ENCODE data around the gene MS4A6A.
"Not testable (repeated sequence)": the region's sequence is repeated elsewhere in the genome, so short reads cannot be mapped to it uniquely, and the experiment has no call there.

Gene MS4A6A

DNA sequence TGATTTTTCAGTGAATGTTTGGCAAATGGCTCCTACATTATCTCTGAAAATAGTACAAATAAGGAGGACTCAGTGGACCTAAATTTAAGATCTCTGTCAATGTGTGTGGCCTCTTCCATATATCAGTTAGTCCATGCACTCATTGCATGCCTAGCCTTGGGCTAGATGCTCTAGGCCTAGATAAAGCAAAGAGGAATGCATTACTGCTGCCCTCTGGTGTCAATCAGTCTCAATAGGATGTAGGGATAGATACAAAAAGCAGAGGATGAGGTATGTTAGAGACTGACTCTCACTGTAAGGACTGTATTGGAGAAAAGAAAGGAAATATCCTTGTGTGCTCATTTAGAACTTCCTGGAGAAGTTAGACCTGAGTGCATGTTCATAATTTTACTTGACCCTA, 52.4 kb downstream of the MS4A6A start:
- intact Hi-C loops (cut with DNase I): loop anchor here (1.0 kb wide), 1 partner anchor 307 kb away; no protein-coding TSS in a partner anchor
- peak in 1 of 10 donors; percentile 9 for DNase-seq

DNA sequence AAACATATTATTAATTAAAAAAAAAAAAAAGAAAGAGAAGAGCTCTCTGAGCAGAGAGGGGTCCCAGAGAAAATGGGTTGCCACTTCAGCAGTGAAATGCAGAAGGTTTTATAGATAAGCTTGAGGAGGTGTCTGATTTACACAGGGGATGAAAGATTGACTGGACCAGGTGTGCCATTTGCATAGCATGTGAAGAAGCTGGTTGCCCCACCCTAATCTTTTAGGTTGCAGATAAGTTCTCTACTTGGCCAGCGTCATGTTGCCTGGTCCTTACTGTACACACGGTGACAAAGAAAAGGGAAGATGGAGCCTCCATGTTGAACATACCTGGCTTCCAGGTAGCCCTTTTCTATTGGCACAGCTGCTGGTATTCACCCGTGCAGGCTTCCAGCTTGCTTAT, 53.0 kb downstream of the MS4A6A start:
- intact Hi-C loops (cut with DNase I): loop anchor here (1.0 kb wide), 1 partner anchor 307 kb away; no protein-coding TSS in a partner anchor
- DNase-seq: no peak

DNA sequence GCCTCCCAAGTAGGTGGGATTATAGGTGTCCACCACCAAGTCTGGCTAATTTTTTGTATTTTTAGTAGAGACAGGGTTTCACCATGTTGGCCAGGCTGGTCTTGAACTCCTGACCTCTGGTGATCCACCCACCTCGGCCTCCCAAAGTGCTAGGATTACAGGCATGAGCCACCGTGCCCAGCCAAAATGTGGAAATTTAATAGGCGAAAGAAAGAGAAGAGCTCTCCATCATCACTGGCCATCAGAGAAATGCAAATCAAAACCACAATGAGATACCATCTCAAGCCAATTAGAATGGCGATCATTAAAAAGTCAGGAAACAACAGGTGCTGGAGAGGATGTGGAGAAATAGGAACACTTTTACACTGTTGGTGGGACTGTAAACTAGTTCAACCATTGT, 54.0 kb downstream of the MS4A6A start:
- DNase-seq; intact Hi-C loops (cut with DNase I): not testable (repeated sequence)

DNA sequence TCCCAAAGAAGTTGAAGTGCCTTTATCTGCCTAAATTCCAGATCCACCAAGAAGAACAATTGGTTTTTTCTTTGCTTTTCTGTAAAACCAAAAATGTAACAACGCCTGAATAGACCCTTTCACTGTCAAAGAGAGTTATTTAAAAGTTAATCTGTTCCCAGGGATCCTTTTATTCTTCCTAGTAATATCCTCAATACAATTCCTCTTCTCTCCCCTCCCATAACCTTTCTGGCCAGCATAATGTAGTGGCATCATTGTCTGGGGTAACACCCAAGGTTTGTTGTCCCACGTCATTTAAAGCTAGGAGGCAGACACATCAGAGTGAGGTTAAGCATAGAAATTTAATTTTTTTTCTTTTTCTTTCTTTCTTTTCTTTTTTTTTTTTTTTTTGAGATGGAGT, 54.5 kb downstream of the MS4A6A start:
- intact Hi-C loops (cut with DNase I): no loop called here
- no peak for DNase-seq

DNA sequence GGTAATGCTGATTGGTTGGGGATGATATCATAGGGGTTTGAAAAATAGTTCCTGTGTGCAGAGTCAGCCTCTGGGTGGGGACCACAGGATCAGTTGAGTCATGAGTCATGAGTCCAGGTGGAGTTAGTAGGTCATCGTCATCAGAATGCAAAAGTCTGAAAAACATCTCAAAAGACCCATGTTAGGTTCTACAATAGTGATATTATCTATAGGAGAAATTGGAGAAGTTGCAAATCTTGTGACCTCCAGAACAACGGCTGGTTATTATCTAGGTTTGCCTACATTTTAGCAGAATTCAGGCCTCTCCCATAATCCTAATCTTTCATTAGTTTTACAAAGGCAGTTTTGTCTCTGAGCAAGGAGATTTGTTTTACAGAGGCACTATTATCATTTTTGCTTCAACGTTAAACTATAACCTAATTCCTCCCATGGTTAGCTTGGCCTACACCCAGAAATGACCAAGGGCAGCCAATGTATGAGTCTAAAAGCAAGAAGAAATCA, 55.5 kb downstream of the MS4A6A start:
- intact Hi-C loops (cut with DNase I): no loop called here
- no peak for DNase-seq

DNA sequence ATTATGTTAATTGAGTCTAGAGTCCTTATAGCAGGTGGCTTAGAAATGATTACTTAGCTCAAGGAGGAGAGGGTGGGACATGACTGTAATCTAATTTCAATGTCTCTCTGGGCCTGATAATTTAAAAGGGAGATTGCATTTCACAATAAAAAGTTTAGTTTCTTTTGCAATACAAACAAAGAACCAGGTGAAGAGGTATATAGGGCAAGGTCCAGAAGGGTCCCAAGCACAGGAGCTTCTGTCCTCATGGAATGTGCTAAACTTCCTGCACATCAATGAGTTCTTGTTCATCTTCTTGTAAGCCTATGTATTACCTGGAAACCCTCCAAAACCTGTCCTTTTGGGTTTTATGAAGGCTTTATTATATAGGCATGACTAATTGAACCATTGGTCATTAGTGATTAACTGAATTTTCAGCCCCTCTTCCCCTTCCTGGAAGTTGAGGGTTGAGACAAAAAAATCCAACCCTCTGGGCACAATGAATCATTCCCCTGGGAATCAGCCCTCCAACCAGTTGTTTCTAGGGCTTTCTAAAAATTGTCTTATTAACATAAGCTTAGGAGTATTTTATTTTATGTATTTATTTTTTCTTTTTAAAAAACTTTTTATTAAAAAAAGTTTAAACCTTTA, 56.8 kb downstream of the MS4A6A start:
- DNase-seq: no peak
- intact Hi-C loops (cut with DNase I): no loop called here

DNA sequence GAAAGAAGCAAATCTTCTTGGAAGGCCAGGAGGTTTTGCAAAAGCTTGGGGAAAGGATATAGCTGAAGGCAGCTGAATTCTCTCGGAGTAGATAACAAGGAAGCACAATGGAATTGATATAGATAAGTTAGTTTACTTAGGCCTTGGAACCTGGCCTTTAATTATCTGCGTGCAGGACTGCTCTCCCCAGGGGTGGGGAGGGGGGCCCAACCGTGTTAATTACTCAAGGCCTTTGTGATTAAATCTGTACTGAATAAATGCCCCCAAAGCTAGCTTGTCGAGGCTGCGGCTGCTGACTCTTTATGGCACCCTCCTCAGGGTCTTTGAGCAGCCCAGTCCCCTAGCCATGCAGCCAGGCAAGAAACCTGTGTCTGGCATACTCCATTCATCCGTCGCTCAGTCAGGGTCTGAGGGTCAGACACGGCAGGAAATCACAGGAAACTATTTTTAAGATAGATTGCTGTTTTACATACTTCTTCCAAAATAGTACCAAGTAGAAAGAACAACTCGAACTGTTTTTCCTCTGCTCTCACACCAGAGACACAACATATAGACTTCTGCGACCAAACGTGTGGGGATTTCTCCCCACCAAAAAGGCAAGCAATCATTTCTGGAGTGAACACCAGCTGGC, 58.0 kb downstream of the MS4A6A start:
- intact Hi-C loops (cut with DNase I): no loop called here

More for the DNA sequence above, 58.0 kb downstream of the MS4A6A start:
- no peak for DNase-seq

Data from posterior cingulate gyrus (tissue), 11 donors.